ENCODE measurements around the gene RAB8A.
"Not testable (repeated sequence)": the region's sequence is repeated elsewhere in the genome, so short reads cannot be mapped to it uniquely, and the experiment has no call there.

The RAB8A gene

DNA sequence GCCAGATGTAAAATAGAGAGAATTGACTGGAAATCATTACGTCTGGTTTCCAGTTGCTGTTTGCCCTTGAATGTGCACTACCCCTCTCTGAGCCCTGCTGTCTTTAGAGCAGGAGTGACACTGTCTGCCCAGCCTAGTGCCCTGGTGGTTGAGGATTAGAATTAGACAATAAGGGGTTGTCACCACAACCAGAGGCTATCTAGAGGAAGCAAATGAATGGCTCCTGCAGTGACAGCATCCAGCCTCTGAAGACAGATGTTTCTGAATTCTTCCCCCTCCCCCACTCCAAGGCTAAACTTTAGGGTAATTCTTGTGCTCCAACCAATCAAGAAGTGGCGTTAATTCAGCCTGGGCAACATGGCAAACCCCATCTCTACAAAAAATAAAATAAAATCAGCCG lies 2.0 kb downstream of the RAB8A start:
- DNase-seq: no peak

DNA sequence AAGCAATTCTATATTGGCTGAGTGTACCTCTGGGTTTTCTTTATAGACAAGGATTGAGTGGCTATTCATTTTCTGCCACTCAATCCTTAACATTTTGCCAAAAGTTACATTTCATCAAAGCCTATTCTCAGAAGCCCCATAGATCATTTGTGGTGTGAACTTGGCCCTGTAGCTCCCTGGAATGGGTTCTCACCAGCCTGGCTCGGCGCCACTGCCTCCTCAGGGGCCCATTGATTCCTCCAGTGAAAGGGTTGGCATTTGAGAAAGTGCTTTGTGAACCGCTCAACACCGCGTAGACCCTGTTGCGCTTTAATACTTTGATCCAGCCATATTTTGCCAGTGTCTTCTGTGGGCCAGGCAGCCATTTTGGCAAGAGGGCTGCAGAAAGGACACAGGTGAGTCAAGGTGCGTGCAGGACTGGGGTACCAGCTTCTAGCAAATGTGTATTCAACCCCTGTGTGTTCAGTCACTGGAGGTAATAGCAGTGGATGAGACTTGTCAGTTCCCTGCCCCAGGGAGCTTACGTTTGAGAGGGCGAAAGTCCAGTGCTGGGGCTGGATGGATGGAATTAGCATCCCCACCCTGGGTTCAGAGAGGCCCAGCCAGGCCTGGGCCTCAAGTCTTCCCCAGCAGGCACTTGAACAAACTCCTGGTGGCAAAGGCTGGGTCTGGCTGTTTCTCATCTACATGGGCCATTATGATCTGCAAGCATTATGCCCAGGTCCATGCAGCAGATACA lies 3.8 kb downstream of the RAB8A start:
- no peak for DNase-seq

DNA sequence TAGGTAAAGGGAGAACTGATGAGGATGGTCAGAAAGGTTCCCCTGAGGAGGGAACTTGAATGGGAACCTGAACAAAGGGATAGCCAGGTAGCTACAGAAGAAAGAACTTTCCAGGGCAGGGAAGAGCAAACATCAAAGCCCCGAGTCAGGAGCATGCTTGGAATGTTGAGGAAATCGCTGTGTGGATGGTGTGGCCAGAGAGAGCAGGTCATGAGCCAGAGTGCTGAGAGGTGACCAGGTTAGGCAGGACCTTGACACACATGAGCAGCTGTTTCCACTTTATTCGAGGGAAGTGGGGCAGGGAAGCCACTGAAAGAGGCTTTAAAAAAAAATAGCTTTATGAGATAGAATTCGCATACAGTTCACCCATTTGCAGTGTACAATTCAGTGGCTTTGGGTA lies 4.4 kb downstream of the RAB8A start:
- no peak for DNase-seq

DNA sequence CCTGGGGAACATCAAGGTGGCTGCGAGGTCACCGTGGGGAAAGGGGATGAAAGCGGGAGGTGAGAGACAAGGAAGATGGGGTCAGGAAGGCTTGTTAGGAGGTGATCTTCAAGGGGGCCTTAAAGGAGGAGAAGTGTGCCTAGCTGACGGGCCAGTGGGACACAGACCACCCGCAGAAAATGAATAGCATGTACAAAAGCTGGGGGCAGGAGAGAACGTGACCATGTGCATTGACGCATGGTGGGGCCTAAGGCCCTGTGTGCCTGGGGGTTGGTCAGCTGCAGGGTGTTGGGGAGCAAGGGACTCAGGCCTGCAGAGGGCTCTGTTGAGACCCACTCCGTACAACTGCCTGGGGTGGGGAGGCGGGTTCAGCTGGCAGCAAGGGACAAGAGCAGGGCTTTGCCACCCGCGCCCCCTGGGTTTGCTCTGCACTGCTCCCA lies 5.9 kb downstream of the RAB8A start:
- DNase-seq: no peak

DNA sequence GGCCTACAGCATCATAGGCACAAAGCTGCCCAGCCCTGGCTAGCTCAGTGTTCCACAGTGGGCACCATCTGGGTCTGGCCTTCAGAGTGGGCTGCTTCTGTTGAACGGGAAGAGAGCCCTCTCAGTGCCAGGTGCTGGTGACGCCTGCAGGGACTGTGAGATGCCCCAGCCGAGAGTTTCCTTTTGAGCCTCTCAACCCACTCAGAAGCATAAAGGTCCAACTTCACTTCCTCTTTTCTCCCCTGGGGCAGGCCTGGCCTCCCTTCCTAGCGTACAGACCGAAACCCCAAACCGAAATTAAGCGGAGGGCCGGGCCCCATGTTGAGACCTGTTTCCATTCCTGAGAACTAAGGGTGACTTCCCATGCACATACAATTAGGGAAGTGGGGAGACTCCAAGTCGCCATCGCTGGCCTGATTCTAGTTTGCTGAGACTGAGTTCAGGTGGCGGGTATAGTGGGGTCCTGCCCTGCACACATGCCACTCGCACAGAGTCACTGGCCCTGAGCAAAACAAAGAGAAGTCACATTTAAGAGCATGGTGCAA lies 6.9 kb downstream of the RAB8A start:
- no peak for DNase-seq

DNA sequence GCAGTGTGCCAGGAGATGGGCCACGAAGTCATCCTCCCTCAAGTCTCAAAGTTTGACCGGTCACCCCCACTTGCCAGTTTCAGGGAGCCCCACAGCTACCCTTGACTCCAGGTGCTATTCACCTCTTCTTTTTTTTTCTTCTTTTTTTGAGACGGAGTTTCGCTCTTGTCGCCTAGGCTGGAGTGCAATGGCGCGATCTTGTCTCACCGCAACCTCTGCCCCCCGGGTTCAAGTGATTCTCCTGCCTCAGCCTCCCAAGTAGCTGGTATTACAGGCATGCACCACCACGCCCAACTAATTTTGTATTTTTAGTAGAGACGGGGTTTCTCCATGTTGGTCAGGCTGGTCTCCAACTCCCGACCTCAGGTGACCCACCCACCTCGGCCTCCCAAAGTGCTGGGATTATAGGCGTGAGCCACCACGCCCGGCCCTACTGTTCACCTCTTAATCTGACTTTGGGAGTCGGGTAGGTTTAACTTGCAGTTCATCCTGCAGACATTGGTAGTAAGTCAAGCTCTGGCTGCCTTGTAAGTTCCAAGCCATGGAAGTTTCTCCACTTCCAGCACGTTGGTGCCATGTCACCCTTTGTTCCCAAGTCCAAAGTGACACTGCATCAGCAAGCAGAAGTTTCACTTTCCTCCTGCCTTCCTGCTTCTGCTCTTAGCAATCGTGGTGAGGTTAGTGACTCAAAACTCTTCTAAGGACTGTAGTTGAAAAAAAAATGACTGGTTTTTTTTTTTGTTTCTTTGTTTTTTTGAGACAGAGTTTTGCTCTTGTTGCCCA lies 7.6 kb downstream of the RAB8A start:
- DNase-seq: not testable (repeated sequence)

DNA sequence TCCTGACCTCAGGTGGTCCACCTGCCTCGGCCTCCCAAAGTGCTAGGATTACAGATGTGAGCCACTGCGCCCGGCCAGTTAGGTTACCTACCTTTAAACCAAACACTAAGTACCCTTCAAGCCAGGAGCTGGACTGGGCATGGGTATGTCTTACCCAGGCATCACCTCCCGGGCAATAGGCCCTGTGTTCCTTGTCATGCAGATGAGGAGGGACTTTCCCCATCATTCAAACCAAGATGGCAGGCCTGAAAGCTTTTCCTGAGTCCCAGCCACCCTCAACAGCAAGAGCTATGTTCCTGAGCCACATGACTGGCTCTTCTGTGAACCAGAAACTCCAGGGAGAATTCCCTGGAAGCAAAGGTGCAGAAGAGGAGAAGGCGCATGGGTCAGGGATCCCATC lies 9.5 kb downstream of the RAB8A start:
- DNase-seq: no peak

DNA sequence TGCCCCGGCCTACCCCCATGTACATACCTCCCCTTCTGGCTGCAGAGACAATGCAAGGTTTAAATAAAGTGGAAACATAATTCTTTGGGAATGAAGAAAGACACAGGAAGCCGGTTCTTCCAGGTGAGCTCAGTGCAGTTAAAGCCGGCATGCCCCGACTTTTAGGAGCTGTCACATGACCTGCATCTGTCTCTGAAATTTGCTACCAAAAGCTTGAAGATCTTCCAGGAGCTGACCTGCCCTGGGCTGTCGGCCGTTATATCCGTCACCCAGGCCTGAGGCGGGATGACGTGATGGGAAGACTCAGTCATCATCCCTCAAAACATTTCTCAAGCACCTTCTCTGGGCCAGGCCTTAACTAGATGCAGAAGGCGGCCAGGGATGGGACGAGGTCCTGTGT lies 10.3 kb downstream of the RAB8A start:
- no peak for DNase-seq

DNA sequence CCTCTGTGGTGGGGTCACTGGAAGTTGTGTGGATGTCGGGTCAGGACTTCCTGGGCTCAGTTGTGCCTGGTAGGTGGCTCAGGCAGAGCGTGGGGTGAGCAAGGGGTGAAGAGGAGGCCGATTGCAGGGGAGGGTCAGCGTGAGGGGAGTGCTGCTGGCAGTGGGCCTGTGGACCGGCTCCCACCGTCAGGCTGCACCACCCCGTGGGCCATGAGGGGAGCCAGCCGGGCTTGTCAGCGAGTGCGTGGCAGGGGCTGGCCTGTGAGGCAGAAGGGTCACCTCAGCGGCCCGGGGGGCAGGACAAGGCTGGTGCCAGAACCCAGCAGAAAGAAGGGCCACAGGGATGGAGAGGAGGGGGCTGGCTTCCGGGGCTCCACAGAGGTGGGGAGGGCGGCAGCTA lies 13.3 kb downstream of the RAB8A start:
- DNase-seq: no peak

DNA sequence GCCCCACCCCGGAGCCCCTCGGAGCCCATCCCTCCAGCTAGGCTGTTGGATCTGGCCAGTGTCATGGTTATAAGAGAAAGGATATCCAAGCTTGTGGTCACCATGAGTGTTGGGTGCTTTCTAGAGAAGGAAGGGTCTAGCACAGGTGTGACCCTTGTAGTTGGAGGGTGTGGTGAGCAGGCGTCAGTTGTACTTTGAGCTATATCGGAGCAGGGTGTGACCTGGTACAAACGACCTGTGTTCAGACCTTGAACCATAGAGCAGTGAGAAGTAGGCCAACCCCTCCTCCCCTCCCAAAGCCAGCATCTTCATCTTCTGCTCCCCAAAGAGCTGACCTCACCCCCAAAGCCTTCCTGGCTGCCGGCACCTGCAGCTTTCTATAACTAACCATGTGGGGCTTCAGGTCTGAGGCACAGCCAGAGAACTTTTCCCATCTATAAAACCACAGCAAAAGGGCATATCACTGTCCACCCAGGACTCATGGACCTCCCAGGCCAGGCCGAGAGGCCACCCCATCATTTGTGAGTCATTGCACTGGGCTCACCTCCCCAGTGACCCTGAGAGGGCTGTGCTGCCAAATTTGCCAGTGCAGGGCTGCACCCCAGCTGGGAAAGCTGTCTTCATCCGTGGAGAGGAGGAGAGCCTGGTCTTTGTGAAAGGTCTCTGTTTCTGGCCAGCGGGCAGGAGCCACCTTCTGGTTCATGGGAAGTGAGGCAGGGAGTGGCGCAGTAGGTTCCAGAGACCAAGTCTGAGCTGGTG lies 14.2 kb downstream of the RAB8A start:
- DNase-seq: no peak

DNA sequence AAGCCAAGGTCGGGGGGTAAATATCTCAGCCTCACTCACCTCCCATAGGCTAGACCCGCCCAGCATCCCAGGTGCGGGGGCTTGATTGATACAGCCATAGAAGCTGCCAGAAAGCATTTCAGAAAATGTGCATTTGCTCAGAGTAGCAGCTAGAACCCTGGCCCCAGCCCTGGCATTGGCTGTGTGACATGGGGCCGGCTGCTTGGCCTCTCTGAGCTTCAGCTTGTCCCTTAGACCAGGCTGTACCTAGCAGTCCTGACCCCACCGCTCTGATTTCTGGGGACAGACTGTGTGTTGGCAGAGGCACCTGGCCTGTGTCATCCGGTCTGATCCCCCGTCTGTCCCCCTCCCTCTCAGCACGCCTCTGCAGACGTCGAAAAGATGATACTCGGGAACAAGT lies 15.4 kb downstream of the RAB8A start:
- DNase-seq: no peak

DNA sequence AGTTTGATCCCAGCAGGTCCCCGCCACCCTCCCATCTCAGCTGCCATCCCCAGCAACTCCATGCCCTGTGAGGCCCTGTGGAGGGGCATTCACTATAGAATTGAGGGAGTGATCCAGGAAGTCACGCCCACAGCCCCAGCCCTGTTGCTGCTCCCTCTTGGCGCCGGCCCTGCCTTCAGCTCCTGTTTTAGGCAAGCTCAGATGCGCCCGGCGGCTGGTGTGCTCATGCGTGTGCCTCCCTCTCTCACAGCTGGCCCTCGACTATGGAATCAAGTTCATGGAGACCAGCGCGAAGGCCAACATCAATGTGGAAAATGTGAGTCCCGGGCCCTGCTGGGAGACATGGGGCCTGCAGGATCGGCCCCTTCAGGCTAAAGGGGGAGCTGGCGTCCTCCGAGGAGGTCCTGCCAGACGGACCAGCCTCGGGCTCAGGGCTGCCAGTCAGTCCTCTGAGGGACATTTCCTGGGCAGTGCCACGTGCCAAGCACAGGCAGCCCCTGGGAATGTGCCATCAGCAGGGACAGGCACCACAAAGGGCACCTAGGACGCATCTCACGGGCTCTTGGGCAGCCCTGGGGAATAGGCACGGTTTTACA lies 16.2 kb downstream of the RAB8A start:
- DNase-seq: no peak

DNA sequence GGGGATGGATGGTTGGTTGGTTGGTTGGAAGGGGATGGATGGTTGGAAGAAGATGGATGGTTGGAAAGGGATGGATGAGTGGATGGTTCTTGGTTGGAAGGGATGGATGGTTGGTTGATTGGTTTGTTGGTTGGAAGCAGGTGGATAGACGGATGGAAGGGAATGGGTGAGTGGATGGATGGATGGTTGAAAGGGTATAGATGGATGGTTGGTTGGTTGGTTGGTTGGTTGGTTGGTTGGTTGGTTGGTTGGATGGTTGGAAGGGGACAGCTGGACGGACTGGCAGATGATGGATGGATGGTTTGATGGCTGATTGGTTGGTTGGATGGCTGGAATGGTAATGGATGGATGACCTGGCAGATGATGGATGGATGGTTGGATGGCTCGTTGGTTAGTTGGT lies 20.0 kb downstream of the RAB8A start:
- DNase-seq: no peak

DNA sequence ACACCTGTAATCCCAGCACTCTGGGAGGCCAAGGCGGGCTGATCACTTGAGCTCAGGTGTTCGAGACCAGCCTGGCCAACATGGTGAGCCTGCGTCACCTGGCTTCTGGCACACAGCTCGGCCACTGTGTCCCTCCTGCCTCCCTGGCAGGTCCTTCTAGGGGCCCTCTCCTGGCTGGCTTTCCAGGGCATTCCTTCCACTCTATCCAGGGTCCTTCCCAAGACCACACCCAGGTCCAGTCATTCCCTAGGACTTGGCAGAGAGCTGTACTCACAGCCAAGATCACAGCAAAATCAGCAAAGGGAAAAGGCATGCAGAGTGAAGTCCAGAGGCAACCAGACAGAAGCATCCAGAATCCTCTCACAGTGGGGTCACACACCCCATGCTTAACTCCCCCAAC lies 22.1 kb downstream of the RAB8A start:
- no peak for DNase-seq

DNA sequence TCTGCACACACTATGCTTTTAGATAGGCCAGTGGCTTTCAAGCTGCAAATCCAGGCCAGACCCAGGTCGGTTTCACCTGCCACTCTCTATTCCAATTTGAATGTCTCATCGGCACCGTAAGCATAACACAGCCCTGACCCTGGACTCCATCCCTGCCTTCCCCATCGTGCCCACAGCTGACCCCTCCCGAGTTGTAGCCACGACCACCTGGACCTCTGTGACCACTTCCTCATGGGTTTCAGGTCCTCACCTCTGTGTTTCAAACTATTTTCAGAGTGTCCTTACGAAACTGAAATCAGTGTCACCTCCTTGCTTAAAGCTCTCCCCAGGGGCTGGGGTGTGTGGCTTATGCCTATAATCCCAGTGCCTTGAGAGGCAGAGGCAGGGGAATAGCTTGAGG lies 22.8 kb downstream of the RAB8A start:
- DNase-seq: no peak

DNA sequence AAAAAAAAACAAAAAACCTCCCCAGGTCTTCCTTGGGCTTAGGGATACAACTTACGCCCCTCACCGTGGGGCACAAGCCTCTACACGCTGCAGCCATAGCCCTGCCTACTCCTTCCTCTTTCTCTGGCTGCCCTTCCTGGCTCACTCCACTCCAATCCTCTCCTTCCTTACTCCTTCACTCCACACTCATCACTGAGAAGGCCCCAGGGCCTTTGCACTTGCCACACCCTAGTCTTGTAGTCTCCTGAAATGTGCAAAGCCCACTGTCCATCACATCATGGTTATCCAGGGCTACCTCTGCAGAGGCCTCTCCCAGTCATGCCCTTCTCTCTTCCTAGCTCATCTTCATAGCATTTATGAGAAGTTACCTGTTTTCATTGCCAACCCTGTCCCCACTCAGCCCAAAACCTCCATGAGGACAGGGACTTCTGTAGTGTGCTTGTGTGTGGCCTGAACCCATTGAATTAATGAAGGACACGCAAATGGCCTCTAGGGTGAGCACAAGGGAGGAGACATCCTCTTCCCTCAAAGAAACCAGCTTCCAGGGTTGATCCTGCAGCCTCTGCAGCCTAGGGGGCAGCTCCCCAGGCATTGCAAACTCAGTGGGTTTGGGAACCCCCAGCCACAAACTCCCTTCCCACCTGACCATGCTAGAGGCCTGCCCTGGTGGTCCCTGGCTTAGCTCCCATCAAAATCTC lies 23.9 kb downstream of the RAB8A start:
- DNase-seq: no peak

DNA sequence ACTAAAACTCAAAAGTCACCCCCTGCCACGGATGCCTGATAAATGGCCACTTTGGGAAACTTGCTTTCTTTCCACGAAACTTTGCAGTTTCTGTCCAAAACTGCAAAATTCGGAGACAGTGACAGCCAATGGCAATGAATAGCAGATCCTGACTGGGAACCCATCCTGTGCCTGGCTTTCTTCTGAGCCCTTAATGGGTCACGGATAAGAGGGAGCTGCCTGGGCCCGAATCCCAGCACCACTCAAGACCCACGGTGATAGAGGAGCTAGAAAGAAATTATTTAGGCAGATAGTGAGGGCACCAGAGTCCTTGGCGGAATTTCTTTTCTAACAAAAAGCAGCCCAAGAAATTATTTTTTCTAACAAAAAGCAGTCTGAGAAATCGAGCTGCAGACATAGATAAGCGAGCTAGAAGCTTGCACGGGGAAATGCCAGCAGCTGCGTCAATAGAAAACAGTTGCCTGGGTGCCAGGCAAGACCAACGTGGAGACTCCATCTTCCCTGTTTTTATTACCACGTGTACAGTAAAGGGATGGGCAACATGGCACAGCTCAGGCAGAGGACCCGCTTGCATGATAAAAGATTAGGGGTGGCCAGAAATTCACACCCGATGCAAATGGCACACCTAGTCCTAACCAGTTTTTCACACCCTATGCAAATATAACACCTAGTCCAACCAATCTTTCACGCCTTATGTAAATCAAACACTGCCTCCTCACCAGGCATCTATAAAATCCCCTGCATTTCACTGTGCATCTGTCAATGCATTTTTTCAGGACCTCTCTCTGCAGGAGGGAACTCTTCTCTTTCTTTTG lies 24.7 kb downstream of the RAB8A start:
- no peak for DNase-seq

DNA sequence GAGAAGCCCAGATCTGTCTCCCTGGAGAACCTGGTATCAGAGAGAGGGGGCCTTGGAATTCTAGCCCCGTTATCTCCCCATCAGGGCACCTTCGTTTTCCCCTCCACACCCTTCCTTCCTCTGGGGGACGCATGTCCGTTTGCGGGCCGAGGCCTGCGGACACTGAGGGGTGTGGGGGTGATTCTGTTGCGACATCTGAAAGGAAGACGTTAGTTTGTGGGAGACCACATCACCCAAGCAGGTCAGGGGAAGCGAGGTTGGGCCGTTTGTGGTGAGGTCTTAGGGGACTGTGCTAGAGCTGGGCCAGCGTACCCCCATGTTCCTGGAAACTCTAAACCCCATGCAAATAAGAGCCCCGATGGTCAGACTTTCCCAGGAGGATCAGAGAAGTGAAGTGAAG lies 28.1 kb downstream of the RAB8A start:
- DNase-seq: no peak

DNA sequence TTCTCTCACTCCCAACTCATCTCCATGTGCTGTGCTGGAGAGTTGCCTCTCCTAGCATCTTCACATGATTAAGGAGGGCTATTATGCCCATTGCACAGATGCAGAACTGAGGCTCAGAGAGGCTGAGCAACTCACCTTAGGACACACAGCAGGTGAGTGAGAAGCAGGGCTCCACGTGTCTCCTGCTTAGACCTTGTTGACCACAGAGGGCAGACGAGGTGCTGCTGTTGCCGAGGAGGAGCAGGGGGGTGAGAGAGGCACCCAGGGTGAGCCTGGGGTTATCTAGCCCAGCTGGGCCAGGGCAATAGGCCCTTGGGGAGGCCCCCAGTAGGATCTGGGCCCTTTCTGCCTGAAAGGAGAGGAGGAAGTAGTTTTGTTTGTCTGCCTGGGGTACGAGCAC lies 29.4 kb downstream of the RAB8A start:
- no peak for DNase-seq

DNA sequence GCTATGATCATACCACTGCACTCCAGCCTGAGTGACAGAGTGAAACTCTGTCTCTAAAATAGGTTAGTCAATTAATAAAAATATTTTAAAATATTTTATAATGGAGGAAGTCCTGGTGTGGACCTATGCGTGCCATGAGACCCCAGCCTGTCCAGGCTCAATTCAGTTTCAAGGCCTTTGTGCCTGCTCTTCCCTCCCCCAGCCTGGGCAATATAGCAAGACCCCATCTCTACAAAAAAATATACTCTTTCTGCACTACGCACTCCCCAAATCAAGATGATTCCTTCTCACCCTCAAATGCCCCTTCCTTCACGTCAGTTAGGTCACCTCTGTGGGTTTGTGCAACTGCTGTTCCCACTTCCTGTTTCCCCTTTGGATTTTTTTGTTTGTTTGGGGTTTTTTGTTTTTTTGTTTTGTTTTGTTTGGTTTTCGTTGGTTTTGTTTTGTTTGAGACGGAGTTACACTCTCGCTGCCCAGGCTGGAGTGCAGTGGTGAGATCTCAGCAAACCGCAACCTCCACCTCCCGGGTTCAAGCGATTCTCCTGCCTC lies 30.4 kb downstream of the RAB8A start:
- DNase-seq: no peak

Measured in activated gamma-delta T cell (primary cell).